Gastroesophageal sphincter (tissue), 4 donors: ENCODE results near the gene MGME1. TPM values are rescaled to one million over a fixed set of nuclear protein-coding genes. Genes with fewer than 3 reads are reported as not detected.

Experiments
- ATAC-seq: fragments of 150-250 bp; one replicate; pipeline ENCODE4 v1.9.1; 2016; ENCODE audit warnings: mild to moderate bottlenecking, moderate library complexity
- H3K27ac ChIP-seq, 4 donors: fragments of 200-600 bp; sonication (generic) in 3 of 4; 1 replicate in 3 of 4; 2 replicates in 1 of 4; pipeline ENCODE4 v1.5.1; 2016 to 2019
- H3K27me3 ChIP-seq: fragments of 200-600 bp; sonication (generic); one replicate; pipeline ENCODE4 v1.5.1; 2019
- H3K36me3 ChIP-seq, 2 donors: fragments of 200-600 bp; sonication (generic); one replicate each; pipeline ENCODE4 v1.5.1; 2019; ENCODE audit warnings: control low read depth in 1 of 2
- H3K4me1 ChIP-seq, 3 donors: fragments of 200-600 bp; sonication (generic); 1 replicate in 2 of 3; 2 replicates in 1 of 3; pipeline ENCODE4 v1.5.1; 2016 to 2019; ENCODE audit warnings: control low read depth in 2 of 3
- H3K4me3 ChIP-seq, 2 donors: fragments of 200-600 bp; sonication (generic); one replicate each; pipeline ENCODE4 v1.5.1; 2019; ENCODE audit warnings: mild to moderate bottlenecking in 1 of 2, moderate library complexity in 1 of 2
- H3K9me3 ChIP-seq, 3 donors: fragments of 200-600 bp; sonication (generic); one replicate each; pipeline ENCODE4 v1.5.1; 2017 to 2019; ENCODE audit warnings: control low read depth in 2 of 3
- CTCF ChIP-seq, 4 experiments: fragments of 200-600 bp in 2 of 4; fragments of 450-650 bp in 2 of 4; sonication (generic) in 1 of 4; IDR thresholded peaks; one replicate each; pipeline ENCODE4 v1.5.1; 2017 to 2019; ENCODE audit warnings: antibody characterized with exemption in 4 of 4, mild to moderate bottlenecking in 2 of 4, moderate library complexity in 2 of 4
- EP300 ChIP-seq: sonication (generic); formaldehyde crosslinking; IDR thresholded peaks from one replicate; pipeline ENCODE4 v1.6.1; 2017; ENCODE audit warnings: antibody characterized with exemption, mild to moderate bottlenecking
- POLR2A ChIP-seq, 2 donors: fragments of 450-650 bp; IDR thresholded peaks; one replicate each; pipeline ENCODE4 v1.6.1; 2017; ENCODE audit warnings: antibody characterized with exemption in 2 of 2, mild to moderate bottlenecking in 2 of 2, moderate library complexity in 1 of 2
- POLR2AphosphoS5 ChIP-seq: sonication (generic); formaldehyde crosslinking; IDR thresholded peaks from one replicate; pipeline ENCODE4 v1.6.1; 2017; ENCODE audit warnings: antibody characterized with exemption
- WGBS, 2 donors: methylation state at CpG; one replicate each; pipeline ENCODE4 v1.1.5; 2018; ENCODE audit warnings: low coverage in 1 of 2; 5-methylcytosine and 5-hydroxymethylcytosine counted together
- total RNA-seq, 4 donors: library from RNA; depleted of rRNA; stranded (reverse); fragments of >200 nt; gene quantifications; one replicate each; pipeline ENCODE4 v1.1.0, GENCODE V29; 2016

The MGME1 gene
- total RNA-seq, 4 donors from 2014 or later, result 6.3 to 13.5 (median 9.9) TPM

- Histone ChIP-seq H3K4me3 (no peak overlapping the region), H3K27me3 (no peaks in the 10 kb centered on the region), H3K27ac (no peak overlapping the region), H3K9me3 (no peaks in the 10 kb centered on the region), H3K36me3 (no peaks in the 10 kb centered on the region), H3K4me1 (peaks cover 0 to 5% (median 0%) of the 10 kb centered on the region in 3 donors)
- ATAC-seq, result no peak
- no peak for TF ChIP-seq POLR2A (IDR thresholded peaks at IDR 0.05)
- no peak for TF ChIP-seq CTCF (IDR thresholded peaks at IDR 0.05)
- TF ChIP-seq POLR2AphosphoS5, result no peak
- TF ChIP-seq EP300, result no peak
- WGBS, 2 donors, result 71 to 100% methylated on average over 1 of the region's 1 CpG
Measured at GRCh38 chr20:17925940-17926300, 42.9 kb upstream of the MGME1 start.

GRCh38 chr20:17928211-17928611, 40.6 kb upstream of the MGME1 start:
- 64% methylated on average over 6 of the region's 7 CpGs; no CpG with 5 or more reads in 1 of the 2 donors for WGBS, 2 donors
- TF ChIP-seq POLR2AphosphoS5, result no peak
- TF ChIP-seq EP300, result no peak
- no peak for TF ChIP-seq CTCF (IDR thresholded peaks at IDR 0.05)
- TF ChIP-seq POLR2A (IDR thresholded peaks at IDR 0.05), result no peak
- peaks cover 0 to 5% (median 0%) of the 10 kb centered on the region in 3 donors for H3K9me3 ChIP-seq
- no peak overlapping the region for H3K4me3 ChIP-seq
- H3K27ac ChIP-seq, result peak overlapping the region in 3 of 4 donors; percentile 14 to 52 (median 39)
- peak; percentile 81 for ATAC-seq
- H3K4me1 ChIP-seq, result peaks cover 0 to 5% (median 0%) of the 10 kb centered on the region in 3 donors
- H3K36me3 ChIP-seq, result no peaks in the 10 kb centered on the region
- H3K27me3 ChIP-seq, result no peaks in the 10 kb centered on the region

- ATAC-seq, result no peak
Measured at GRCh38 chr20:17928633-17929311, 40.0 kb upstream of the MGME1 start.

GRCh38 chr20:17931513-17931912, 37.3 kb upstream of the MGME1 start:
- Histone ChIP-seq H3K4me3 (no peak overlapping the region), H3K27me3 (no peaks in the 10 kb centered on the region), H3K27ac (no peak overlapping the region), H3K36me3 (no peaks in the 10 kb centered on the region), H3K9me3 (peaks cover 0 to 5% (median 0%) of the 10 kb centered on the region in 3 donors), H3K4me1 (peaks cover 0 to 18% (median 8%) of the 10 kb centered on the region in 3 donors)
- TF ChIP-seq CTCF (IDR thresholded peaks at IDR 0.05), result no peak
- no peak for TF ChIP-seq EP300
- no peak for TF ChIP-seq POLR2A (IDR thresholded peaks at IDR 0.05)
- no peak for TF ChIP-seq POLR2AphosphoS5
- no peak for ATAC-seq
- 100% methylated on average over 1 of the region's 1 CpG; no CpG with 5 or more reads in 1 of the 2 donors for WGBS, 2 donors

More at GRCh38 chr20:17928633-17929311, 40.0 kb upstream of the MGME1 start:
- Histone ChIP-seq H3K9me3 (peaks cover 0 to 5% (median 0%) of the 10 kb centered on the region in 3 donors), H3K4me1 (peaks cover 0 to 5% (median 0%) of the 10 kb centered on the region in 3 donors), H3K27ac (peak overlapping the region in 3 of 4 donors; percentile 14 to 52 (median 39)), H3K27me3 (no peaks in the 10 kb centered on the region), H3K36me3 (no peaks in the 10 kb centered on the region), H3K4me3 (no peak overlapping the region)
- TF ChIP-seq POLR2A (IDR thresholded peaks at IDR 0.05) (no peak), CTCF (IDR thresholded peaks at IDR 0.05) (no peak), POLR2AphosphoS5 (no peak), EP300 (no peak)
- 73 to 80% methylated on average over 1 to 3 of the region's 22 CpGs for WGBS, 2 donors

GRCh38 chr20:17932396-17932795, 36.4 kb upstream of the MGME1 start:
- Histone ChIP-seq H3K9me3 (peaks cover 0 to 5% (median 0%) of the 10 kb centered on the region in 3 donors), H3K4me3 (no peak overlapping the region), H3K27me3 (no peaks in the 10 kb centered on the region), H3K36me3 (no peaks in the 10 kb centered on the region), H3K27ac (no peak overlapping the region), H3K4me1 (peaks cover 0 to 27% (median 16%) of the 10 kb centered on the region in 3 donors)
- whole genome bisulfite sequencing, 2 donors, result 92 to 100% methylated on average over 2 to 4 of the region's 5 CpGs
- ATAC-seq, result no peak
- TF ChIP-seq POLR2A (IDR thresholded peaks at IDR 0.05), result no peak
- no peak for TF ChIP-seq EP300
- TF ChIP-seq CTCF (IDR thresholded peaks at IDR 0.05), result no peak
- no peak for TF ChIP-seq POLR2AphosphoS5
